ENCODE measurements around the gene CCDC74B. TPM values are rescaled to one million over a fixed set of nuclear protein-coding genes. Genes with fewer than 3 reads are reported as not detected.

The CCDC74B gene
- 6.1 to 7.5 TPM (median 6.6 TPM) in 5 replicates for total RNA-seq (2022; extraction: Qiagen RNA extraction; ENCODE audit: low read depth)

GRCh38 chr2:130145006-130145414 lies at the start of gene CCDC74B:
Gene CCDC74B, minus strand, starts transcription at chr2:130145112. Its CDS starts 116 bp downstream, at chr2:130144996.

GRCh38 chr2:130181880-130182682 lies 37.2 kb upstream of the CCDC74B start, which contains the start of gene MZT2B:
Gene MZT2B, plus strand, starts transcription at chr2:130182262. Its CDS starts 21 bp downstream, at chr2:130182283.

GRCh38 chr2:130181325-130181879 lies 36.5 kb upstream of the CCDC74B start, which contains the start of gene SMPD4:
Gene SMPD4, minus strand, starts transcription at chr2:130181602. Its CDS starts 5,010 bp downstream, at chr2:130176592.

GRCh38 chr2:130129120-130129829 lies 15.6 kb downstream of the CCDC74B start, which contains the start of gene POTEF:
Gene POTEF, minus strand, starts transcription at chr2:130129222. Its CDS starts 8,707 bp downstream, at chr2:130120515.

Other genes starting within 250 kb of the CCDC74B start
- not detected in 5 replicates for gene RAB6C, start 165.4 kb downstream of the CCDC74B start, total RNA-seq (2022; extraction: Qiagen RNA extraction; ENCODE audit: low read depth)
- 0.03 to 0.07 TPM in 2 of 5 replicates, not detected in the others for gene POTEF, start 15.9 kb downstream of the CCDC74B start, total RNA-seq (2022; extraction: Qiagen RNA extraction; ENCODE audit: low read depth)
- 68.8 to 82.2 TPM (median 73.9 TPM) in 5 replicates for gene SMPD4, start 36.5 kb upstream of the CCDC74B start, total RNA-seq (2022; extraction: Qiagen RNA extraction; ENCODE audit: low read depth)
- 268 to 425 TPM (median 399 TPM) in 5 replicates for gene MZT2B, start 37.1 kb upstream of the CCDC74B start, total RNA-seq (2022; extraction: Qiagen RNA extraction; ENCODE audit: low read depth)
- not detected in 5 replicates for gene TUBA3E, start 53.3 kb upstream of the CCDC74B start, total RNA-seq (2022; extraction: Qiagen RNA extraction; ENCODE audit: low read depth)
- gene IMP4, start 197.8 kb upstream of the CCDC74B start, total RNA-seq (2022; extraction: Qiagen RNA extraction; ENCODE audit: low read depth) = 138 to 176 TPM (median 154 TPM) in 5 replicates
- gene PTPN18, start 210.9 kb upstream of the CCDC74B start, total RNA-seq (2022; extraction: Qiagen RNA extraction; ENCODE audit: low read depth) = 24.9 to 32.1 TPM (median 29.4 TPM) in 5 replicates

Measured in A549 treated with DMSO at 1 μM for 4 hours (cell line).